CD4-positive, alpha-beta T cell (primary cell): ENCODE results near the gene HPF1. TPM values are rescaled to one million over a fixed set of nuclear protein-coding genes. Genes with fewer than 3 reads are reported as not detected.
"Not testable (repeated sequence)": the region's sequence is repeated elsewhere in the genome, so short reads cannot be mapped to it uniquely, and the experiment has no call there.

Source experiments
- ATAC-seq: fragments of 200-7000 bp; cut with Tn5 transposase; one replicate; pipeline ENCODE4 v1.10.0; 2022; ENCODE audit warnings: mild to moderate bottlenecking; ENCODE audit not compliant: poor library complexity
- CTCF ChIA-PET: fragments of 350-600 bp; sonication (Branson Sonifier 250); formaldehyde crosslinking; loops from one replicate; lab custom pipeline; 2021; ENCODE audit warnings: antibody characterized with exemption, inconsistent platforms; lab: Charles Lee
- POLR2A ChIA-PET: fragments of 350-600 bp; sonication (Branson Sonifier 250); formaldehyde crosslinking; loops from one replicate; lab custom pipeline; 2021; ENCODE audit warnings: antibody characterized with exemption, inconsistent platforms; lab: Charles Lee
- DNase-seq, 14 experiments: peaks; one replicate each; pipeline ENCODE4 v3.0.0-alpha.2; 2013 to 2020; ENCODE audit warnings: mixed read lengths in 2 of 14
- H3K27ac ChIP-seq, 2 donors: one replicate each; pipeline versions ENCODE4 v1.5.1 to v1.7.0; 2013; ENCODE audit warnings: low read length in 2 of 2, low read depth in 1 of 2, mild to moderate bottlenecking in 1 of 2
- H3K27me3 ChIP-seq, 2 experiments: 1 replicate in 1 of 2; 2 replicates in 1 of 2; pipeline versions ENCODE4 v1.6.1 to v1.7.0; 2013; ENCODE audit warnings: low read length in 2 of 2, control low read depth in 1 of 2, mild to moderate bottlenecking in 1 of 2, moderate library complexity in 1 of 2; ENCODE audit not compliant: insufficient read depth in 2 of 2, control insufficient read depth in 1 of 2
- H3K36me3 ChIP-seq: one replicate; pipeline ENCODE4 v1.6.1; 2013; ENCODE audit warnings: low read length, control low read depth; ENCODE audit not compliant: insufficient read depth
- H3K4me1 ChIP-seq: one replicate; pipeline ENCODE4 v1.6.1; 2013; ENCODE audit warnings: low read length, control low read depth; ENCODE audit not compliant: insufficient read depth
- H3K4me3 ChIP-seq: one replicate; pipeline ENCODE4 v1.5.1; 2013; ENCODE audit warnings: mild to moderate bottlenecking, low read length, moderate library complexity
- H3K9me3 ChIP-seq, 2 experiments: 1 replicate in 1 of 2; 2 replicates in 1 of 2; pipeline versions ENCODE4 v1.6.1 to v1.7.0; 2013; ENCODE audit warnings: low read length in 2 of 2, mild to moderate bottlenecking in 2 of 2, control low read depth in 1 of 2, moderate library complexity in 1 of 2; ENCODE audit not compliant: control insufficient read depth in 1 of 2, insufficient read depth in 1 of 2
- H3K27ac Mint-ChIP-seq: one replicate; pipeline ENCODE4 v1.8.0; 2020; ENCODE audit warnings: mixed read lengths
- H3K27me3 Mint-ChIP-seq: one replicate; pipeline ENCODE4 v1.8.0; 2021; ENCODE audit warnings: mixed read lengths
- H3K36me3 Mint-ChIP-seq: one replicate; pipeline ENCODE4 v1.8.0; 2021; ENCODE audit warnings: low read depth, mixed read lengths
- H3K4me1 Mint-ChIP-seq: one replicate; pipeline ENCODE4 v1.8.0; 2021; ENCODE audit warnings: low read depth, mixed read lengths
- H3K4me3 Mint-ChIP-seq: one replicate; pipeline ENCODE4 v1.8.0; 2020; ENCODE audit warnings: mild to moderate bottlenecking, mixed read lengths
- H3K9me3 Mint-ChIP-seq: one replicate; pipeline ENCODE4 v1.8.0; 2020; ENCODE audit warnings: mixed read lengths
- CTCF ChIP-seq: fragments of 200-600 bp; IDR thresholded peaks from one replicate; pipeline ENCODE4 v1.8.0; 2022; ENCODE audit warnings: antibody characterized with exemption, mild to moderate bottlenecking
- intact Hi-C, 2 experiments: fragments of 100-400 bp; cut with DNase I in 1 of 2; cut with micrococcal nuclease in 1 of 2; formaldehyde crosslinking; loops; one replicate each; pipeline versions ENCODE4 v1.15.1 to v1.9.0; 2023 to 2025; cut with DNase I, micrococcal nuclease
- total RNA-seq, 174 experiments: library from RNA in 2 of 174; stranded (reverse) in 2 of 174; gene quantifications; one replicate each; pipeline ENCODE4 v1.2.3 and lab custom pipeline; 2021 to 2026

HPF1 gene
- total RNA-seq, 2 experiments from 2014 or later, result 4.4 to 4.8 TPM

- no peaks in the 10 kb centered on the region for H3K9me3 Mint-ChIP-seq
- POLR2A ChIA-PET, result interaction anchor here (0.7 kb wide), 1 partner anchor 15 kb away, joined by 3 read pairs; no protein-coding TSS in a partner anchor
- H3K4me3 Mint-ChIP-seq, result no peak overlapping the region
- Histone ChIP-seq H3K4me3 (no peak overlapping the region), H3K27ac (no peak overlapping the region), H3K27me3 (no peaks in the 10 kb centered on the region), H3K9me3 (no peaks in the 10 kb centered on the region), H3K4me1 (no peaks in the 10 kb centered on the region), H3K36me3 (peaks cover 15% of the 10 kb centered on the region)
- no peaks in the 10 kb centered on the region for H3K27me3 Mint-ChIP-seq
- ATAC-seq (no peak), DNase-seq (no peak)
- H3K36me3 Mint-ChIP-seq, result peaks cover 78% of the 10 kb centered on the region
- H3K4me1 Mint-ChIP-seq, result no peaks in the 10 kb centered on the region
- intact Hi-C loops, result no loop called here
- TF ChIP-seq CTCF, result no peak
- CTCF ChIA-PET, result no interaction called here
- H3K27ac Mint-ChIP-seq, result no peak overlapping the region
These were observed 16.2 kb downstream of the HPF1 start for GRCh38 chr4:169741569-169741968.

GRCh38 chr4:169738604-169739003, 19.1 kb downstream of the HPF1 start:
- H3K36me3 ChIP-seq, result peaks cover 21% of the 10 kb centered on the region
- H3K27me3 Mint-ChIP-seq, H3K9me3 ChIP-seq, H3K27ac Mint-ChIP-seq, intact Hi-C loops, H3K4me3 Mint-ChIP-seq, ATAC-seq, H3K4me3 ChIP-seq, DNase-seq, H3K27me3 ChIP-seq, H3K27ac ChIP-seq, H3K4me1 Mint-ChIP-seq, H3K9me3 Mint-ChIP-seq, CTCF ChIA-PET, H3K4me1 ChIP-seq, POLR2A ChIA-PET: not testable (repeated sequence)
- H3K36me3 Mint-ChIP-seq, result peaks cover 73% of the 10 kb centered on the region

- Histone ChIP-seq H3K27me3 (no peaks in the 10 kb centered on the region), H3K4me3 (no peak overlapping the region), H3K4me1 (no peaks in the 10 kb centered on the region), H3K9me3 (no peaks in the 10 kb centered on the region), H3K27ac (no peak overlapping the region), H3K36me3 (peaks cover 26% of the 10 kb centered on the region)
- peaks cover 53% of the 10 kb centered on the region for H3K36me3 Mint-ChIP-seq
- DNase-seq, result no peak
- no peaks in the 10 kb centered on the region for H3K27me3 Mint-ChIP-seq
- intact Hi-C loops, result no loop called here
- H3K9me3 Mint-ChIP-seq, result no peaks in the 10 kb centered on the region
- no peak overlapping the region for H3K27ac Mint-ChIP-seq
- POLR2A ChIA-PET, result no interaction called here
- no peak overlapping the region for H3K4me3 Mint-ChIP-seq
- ATAC-seq, result no peak
- CTCF ChIA-PET, result no interaction called here
- H3K4me1 Mint-ChIP-seq, result no peaks in the 10 kb centered on the region
- TF ChIP-seq CTCF, result no peak
These were observed 27.2 kb downstream of the HPF1 start for GRCh38 chr4:169730564-169730963.

- Histone ChIP-seq H3K4me3 (no peak overlapping the region), H3K36me3 (peaks cover 26% of the 10 kb centered on the region), H3K27me3 (no peaks in the 10 kb centered on the region), H3K9me3 (no peaks in the 10 kb centered on the region), H3K4me1 (no peaks in the 10 kb centered on the region), H3K27ac (no peak overlapping the region)
- DNase-seq, result no peak
- ChIA-PET POLR2A (no interaction called here), CTCF (interaction anchor here (1.5 to 3.2 kb wide), 2 partner anchors 31 to 115 kb away, joined by 3 to 9 read pairs; partner anchors contain the start of gene NEK1)
- no peak for ATAC-seq
- Mint-ChIP-seq H3K4me3 (no peak overlapping the region), H3K4me1 (no peaks in the 10 kb centered on the region), H3K27ac (no peak overlapping the region), H3K9me3 (no peaks in the 10 kb centered on the region), H3K27me3 (no peaks in the 10 kb centered on the region), H3K36me3 (peaks cover 38% of the 10 kb centered on the region)
- intact Hi-C loops, result no loop called here
- no peak for TF ChIP-seq CTCF
These were observed 30.1 kb downstream of the HPF1 start for GRCh38 chr4:169727616-169728015.
